ENCODE data around the gene PPP1R8.

DNA sequence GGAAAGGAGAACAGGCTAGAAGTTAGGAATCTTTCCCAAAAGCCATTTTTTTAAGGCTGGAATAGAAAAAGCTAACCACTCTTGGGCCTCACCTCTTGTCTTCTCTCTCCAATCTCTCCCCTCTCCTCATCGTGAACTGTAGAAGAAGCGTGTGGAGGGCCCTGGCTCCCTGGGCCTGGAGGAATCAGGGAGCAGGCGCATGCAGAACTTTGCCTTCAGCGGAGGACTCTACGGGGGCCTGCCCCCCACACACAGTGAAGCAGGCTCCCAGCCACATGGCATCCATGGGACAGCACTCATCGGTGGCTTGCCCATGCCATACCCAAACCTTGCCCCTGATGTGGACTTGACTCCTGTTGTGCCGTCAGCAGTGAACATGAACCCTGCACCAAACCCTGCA is 19.4 kb downstream of the PPP1R8 start:
- TF ChIP-seq POLR2A (IDR thresholded peaks at IDR 0.05), result no peak
- TF ChIP-seq, protein P1, sequence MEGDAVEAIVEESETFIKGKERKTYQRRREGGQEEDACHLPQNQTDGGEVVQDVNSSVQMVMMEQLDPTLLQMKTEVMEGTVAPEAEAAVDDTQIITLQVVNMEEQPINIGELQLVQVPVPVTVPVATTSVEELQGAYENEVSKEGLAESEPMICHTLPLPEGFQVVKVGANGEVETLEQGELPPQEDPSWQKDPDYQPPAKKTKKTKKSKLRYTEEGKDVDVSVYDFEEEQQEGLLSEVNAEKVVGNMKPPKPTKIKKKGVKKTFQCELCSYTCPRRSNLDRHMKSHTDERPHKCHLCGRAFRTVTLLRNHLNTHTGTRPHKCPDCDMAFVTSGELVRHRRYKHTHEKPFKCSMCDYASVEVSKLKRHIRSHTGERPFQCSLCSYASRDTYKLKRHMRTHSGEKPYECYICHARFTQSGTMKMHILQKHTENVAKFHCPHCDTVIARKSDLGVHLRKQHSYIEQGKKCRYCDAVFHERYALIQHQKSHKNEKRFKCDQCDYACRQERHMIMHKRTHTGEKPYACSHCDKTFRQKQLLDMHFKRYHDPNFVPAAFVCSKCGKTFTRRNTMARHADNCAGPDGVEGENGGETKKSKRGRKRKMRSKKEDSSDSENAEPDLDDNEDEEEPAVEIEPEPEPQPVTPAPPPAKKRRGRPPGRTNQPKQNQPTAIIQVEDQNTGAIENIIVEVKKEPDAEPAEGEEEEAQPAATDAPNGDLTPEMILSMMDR (IDR thresholded peaks at IDR 0.05), result no peak
